NCI-H1694 (cell line): ENCODE data around the gene NDUFS5.
"Not testable (repeated sequence)": the region's sequence is repeated elsewhere in the genome, so short reads cannot be mapped to it uniquely, and the experiment has no call there.

Source experiments
- DNase-seq: peaks from one replicate; lab custom pipeline; 2025; lab: John Stamatoyannopoulos, UW

Gene NDUFS5

GRCh38 chr1:39063775-39064174 lies 37.6 kb downstream of the NDUFS5 start:
- no peak for DNase-seq

GRCh38 chr1:39065542-39065941 lies 39.4 kb downstream of the NDUFS5 start:
- no peak for DNase-seq

- not testable (repeated sequence) for DNase-seq
Observed at GRCh38 chr1:39068227-39068626, 42.1 kb downstream of the NDUFS5 start.

DNA sequence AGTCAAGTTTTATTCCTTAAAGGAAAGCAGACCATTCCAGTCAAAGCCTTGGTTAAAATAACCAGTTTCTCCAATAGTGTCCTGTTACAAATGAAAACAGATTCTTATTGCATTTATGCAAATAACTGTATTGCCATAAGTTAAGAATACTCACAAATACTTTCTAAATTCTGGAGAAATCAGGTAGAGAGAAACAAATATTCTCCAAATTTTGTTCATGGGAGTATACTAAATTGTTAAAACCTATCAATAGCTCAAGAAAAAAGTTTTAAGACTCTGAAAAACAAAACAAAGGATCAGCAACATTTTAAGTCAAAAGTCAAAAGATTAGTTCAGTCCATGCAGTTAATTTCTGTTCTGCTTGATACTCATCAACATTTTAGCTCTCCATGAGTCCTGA lies 45.4 kb downstream of the NDUFS5 start:
- not testable (repeated sequence) for DNase-seq

DNA sequence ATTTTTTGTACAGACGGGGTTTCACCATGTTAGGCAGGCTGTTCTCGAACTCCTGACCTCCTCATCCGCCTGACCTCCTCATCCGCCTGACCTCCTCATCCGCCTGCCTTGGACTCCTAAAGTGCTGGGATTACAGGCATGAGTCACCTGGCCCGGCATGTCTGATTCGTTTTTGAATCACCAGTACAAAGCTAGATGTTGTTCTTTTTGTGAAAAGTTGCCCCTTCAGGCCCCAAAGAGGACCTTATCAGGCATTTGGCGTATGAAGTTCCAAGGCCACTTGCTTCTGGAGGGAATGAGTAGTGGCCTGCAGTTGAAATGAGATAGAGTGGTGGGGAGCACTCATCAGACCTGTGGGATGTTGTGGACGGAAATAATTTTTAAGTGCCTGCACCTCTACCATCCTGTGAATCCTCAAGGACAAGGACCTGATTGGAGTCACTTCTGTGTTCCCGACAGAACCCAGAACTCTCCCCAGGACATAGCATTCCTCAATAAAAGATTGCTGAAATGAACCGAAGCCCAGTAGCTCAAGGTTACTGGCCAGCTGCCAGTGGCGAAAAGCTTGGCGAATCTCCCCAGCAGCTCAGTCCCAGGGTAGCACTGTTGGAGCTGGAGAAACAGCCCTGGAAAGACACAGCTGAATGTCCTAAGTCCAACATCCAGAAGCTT lies 50.1 kb downstream of the NDUFS5 start:
- DNase-seq, result no peak

DNA sequence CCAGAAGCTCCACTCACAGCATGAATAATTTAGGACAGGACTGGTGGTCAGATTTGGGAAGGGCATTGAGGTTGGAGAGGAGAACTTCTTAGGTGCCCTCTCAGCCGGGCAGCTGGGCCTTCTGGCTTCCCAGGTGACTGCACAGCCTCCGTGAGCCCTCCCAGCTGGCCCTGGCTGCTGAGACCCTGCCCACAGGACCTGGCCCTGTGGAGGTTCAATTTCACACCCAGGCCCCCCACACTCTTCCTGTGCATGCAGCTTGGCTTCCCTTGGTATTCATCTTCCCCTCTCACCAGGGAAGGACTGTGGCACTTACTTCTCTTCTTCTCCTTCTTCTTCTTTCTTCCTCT lies 50.6 kb downstream of the NDUFS5 start:
- DNase-seq, result no peak

DNA sequence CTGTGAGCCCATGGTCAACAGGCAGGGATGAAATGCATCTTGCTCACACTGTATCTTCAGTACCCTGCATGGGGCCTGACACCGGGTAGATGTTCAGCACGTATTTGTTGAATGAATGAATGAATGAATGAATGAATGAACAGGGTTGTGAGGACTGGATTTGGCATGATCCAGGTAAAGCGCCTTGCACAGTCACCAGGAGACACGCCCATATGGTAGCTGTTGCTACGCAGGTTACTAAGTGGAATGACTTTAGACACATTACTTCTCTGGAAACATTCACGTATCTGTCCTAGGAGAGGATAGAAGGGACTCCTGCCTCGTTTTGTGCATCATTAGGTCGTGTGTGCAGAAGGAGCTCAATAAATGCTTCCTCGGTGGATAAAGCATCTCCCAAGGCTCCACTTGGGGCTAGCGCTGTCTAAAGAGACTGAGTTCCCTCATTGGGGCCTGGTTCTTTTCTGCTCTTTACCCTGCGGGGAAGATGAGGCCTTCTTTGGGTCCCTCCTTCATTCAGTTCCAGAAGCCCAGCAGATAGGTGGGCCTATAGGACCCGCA lies 54.2 kb downstream of the NDUFS5 start:
- no peak for DNase-seq

GRCh38 chr1:39080831-39081270 lies 54.7 kb downstream of the NDUFS5 start:
- no peak for DNase-seq

DNA sequence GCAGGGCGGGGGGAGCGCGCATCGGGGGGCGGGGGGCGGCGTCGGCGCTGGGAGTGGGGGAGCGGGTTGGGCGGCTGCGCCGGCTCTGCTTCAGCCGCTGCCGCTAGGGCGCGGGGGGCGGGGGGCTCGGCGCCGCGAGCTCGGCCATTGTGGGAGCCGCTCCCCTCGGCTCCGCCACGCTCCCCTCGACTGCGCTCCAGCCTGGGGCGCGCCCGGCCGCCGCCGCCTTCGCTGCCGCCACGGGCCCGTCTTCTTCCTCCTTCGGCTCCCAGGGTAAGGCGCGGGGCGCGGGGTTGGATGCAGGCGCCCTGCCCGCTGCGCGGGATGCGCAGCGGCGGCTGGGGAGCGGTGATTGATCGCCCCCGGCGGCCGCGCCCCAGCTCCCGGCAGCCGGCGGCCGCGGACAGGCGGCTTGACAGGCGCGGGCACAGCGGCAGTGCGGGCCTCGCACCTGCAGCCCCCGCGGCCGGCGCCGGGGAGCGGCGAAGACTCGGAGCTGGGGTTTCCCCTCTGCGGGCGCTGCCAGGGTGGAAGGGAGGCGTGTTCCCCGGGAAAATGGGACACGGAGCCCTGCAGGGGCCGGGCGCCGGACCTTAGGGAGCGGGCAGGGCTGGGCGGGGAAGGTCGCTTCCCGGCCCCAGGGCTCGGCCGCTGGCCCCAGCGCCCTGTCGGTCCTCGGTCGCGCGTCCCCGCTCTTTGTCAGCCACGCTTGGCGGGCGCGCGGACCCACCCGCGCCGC lies 55.3 kb downstream of the NDUFS5 start:
- no peak for DNase-seq

- DNase-seq, result no peak
Observed at GRCh38 chr1:39082010-39082799, 56.1 kb downstream of the NDUFS5 start.

- DNase-seq, result no peak
Observed at GRCh38 chr1:39082811-39083576, 56.8 kb downstream of the NDUFS5 start.

DNA sequence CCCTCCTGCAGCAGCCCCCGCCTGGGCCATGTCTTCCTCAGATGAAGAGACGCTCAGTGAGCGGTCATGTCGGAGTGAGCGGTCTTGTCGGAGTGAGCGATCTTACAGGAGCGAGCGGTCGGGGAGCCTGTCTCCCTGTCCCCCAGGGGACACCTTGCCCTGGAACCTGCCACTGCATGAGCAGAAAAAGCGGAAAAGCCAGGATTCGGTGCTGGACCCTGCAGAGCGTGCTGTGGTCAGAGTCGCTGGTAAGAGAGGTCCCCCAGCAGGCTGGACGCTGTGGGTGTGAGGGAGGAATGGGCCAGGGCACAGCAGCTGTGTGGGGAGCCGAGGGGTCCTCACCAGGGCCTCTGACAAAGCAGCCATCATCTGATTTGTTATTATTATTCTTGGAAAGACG lies 58.0 kb downstream of the NDUFS5 start:
- DNase-seq, result no peak
